ENCODE results near the gene LLPH. TPM values are rescaled to one million over a fixed set of nuclear protein-coding genes. Genes with fewer than 3 reads are reported as not detected.

The LLPH gene
- total and polyA plus RNA-seq, 12 donors, result 5.5 to 145 (median 33.3) TPM

DNA sequence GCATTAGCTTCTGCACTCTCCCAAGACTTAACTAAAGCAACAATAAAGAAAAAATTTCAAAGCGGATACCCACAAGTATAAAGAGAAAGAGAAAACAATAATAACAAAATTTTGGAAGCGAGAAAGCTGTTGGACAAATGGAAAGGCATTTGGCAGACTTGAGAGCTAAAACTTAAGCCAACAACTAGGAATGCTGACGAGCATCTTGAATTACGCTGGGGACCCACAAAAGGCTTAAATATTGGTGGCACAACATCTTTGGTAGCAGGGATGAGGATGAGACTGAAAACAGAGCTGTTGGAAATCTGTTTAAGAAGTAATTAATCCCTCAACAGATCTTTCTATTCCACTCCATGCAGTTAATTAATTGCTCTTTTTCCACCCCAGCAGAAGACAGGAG, 49.8 kb downstream of the LLPH start:
- no peaks in the 10 kb centered on the region for H3K4me1 ChIP-seq (replicated peaks in 1 of 2)
- TF ChIP-seq, protein P1, sequence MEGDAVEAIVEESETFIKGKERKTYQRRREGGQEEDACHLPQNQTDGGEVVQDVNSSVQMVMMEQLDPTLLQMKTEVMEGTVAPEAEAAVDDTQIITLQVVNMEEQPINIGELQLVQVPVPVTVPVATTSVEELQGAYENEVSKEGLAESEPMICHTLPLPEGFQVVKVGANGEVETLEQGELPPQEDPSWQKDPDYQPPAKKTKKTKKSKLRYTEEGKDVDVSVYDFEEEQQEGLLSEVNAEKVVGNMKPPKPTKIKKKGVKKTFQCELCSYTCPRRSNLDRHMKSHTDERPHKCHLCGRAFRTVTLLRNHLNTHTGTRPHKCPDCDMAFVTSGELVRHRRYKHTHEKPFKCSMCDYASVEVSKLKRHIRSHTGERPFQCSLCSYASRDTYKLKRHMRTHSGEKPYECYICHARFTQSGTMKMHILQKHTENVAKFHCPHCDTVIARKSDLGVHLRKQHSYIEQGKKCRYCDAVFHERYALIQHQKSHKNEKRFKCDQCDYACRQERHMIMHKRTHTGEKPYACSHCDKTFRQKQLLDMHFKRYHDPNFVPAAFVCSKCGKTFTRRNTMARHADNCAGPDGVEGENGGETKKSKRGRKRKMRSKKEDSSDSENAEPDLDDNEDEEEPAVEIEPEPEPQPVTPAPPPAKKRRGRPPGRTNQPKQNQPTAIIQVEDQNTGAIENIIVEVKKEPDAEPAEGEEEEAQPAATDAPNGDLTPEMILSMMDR (IDR thresholded peaks at IDR 0.05), result no peak
- TF ChIP-seq POLR2A (IDR thresholded peaks at IDR 0.05), result no peak
- no peak overlapping the region for H3K27ac ChIP-seq
- no peak overlapping the region for H3K4me3 ChIP-seq
- intact Hi-C loops (cut with DNase I), result loop anchor here in 1 of 2 donors (10.0 kb wide), 1 partner anchor 486 kb away; no protein-coding TSS in a partner anchor
- 76 to 85% (median 83%) methylated on average over 4 of the region's 4 CpGs for WGBS, 4 donors
- H3K9me3 ChIP-seq (replicated peaks in 1 of 3), result no peaks in the 10 kb centered on the region
- H3K36me3 ChIP-seq (replicated peaks in 1 of 2), result no peaks in the 10 kb centered on the region
- no peaks in the 10 kb centered on the region for H3K27me3 ChIP-seq
- DNase-seq, result no peak

DNA sequence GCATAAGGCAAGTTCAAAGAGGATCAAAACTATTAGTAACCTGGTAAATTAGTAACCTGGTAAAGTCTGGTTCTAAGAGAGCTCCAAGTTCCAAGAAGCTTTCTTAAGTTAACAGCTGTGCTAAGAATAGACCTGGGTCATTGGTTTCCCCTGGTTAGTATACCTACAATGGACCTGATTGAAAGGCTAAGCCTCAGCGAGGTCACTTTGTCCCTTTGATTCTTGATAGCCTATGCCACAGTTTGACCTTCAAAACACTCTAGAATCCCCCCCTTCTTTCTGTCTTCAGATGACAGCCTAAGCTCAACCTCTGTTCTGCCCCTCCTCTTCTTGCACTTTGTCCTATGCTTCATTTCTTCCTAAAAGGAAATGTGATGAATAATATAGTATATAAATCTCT, 53.0 kb downstream of the LLPH start:
- H3K27ac ChIP-seq, result no peak overlapping the region
- no peaks in the 10 kb centered on the region for H3K36me3 ChIP-seq (replicated peaks in 1 of 2)
- intact Hi-C loops (cut with DNase I), result no loop called here
- no peak for DNase-seq
- no peaks in the 10 kb centered on the region for H3K9me3 ChIP-seq (replicated peaks in 1 of 3)
- H3K4me3 ChIP-seq, result no peak overlapping the region
- H3K27me3 ChIP-seq, result no peaks in the 10 kb centered on the region
- TF ChIP-seq POLR2A (IDR thresholded peaks at IDR 0.05), result no peak
- TF ChIP-seq, protein P1 (IDR thresholded peaks at IDR 0.05), result no peak
- 67 to 100% (median 68%) methylated on average over 1 of the region's 1 CpG for WGBS, 4 donors
- no peaks in the 10 kb centered on the region for H3K4me1 ChIP-seq (replicated peaks in 1 of 2)

DNA sequence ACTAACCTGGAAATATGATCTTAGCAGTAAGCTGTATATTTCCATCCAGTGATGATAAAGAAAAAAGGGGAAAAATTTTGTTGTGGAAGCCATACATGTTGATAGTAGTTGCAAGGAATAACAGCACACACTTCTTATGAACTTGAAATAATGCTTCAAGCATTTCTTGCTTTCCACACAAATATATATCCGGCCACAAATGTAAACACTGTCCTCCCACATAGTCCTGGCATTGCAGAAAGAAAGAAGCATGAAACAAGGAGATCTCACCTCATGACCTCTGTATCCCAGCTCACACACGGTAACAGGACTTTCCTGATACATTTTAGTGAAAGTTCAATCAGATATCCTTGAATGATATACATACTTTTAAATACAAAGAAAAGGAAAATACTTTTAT, 56.0 kb downstream of the LLPH start:
- WGBS, 4 donors, result 64 to 72% (median 71%) methylated on average over 2 of the region's 2 CpGs
- intact Hi-C loops (cut with DNase I), result no loop called here
- Histone ChIP-seq H3K27ac (no peak overlapping the region), H3K36me3 (replicated peaks in 1 of 2) (no peaks in the 10 kb centered on the region), H3K4me3 (no peak overlapping the region), H3K9me3 (replicated peaks in 1 of 3) (no peaks in the 10 kb centered on the region), H3K27me3 (no peaks in the 10 kb centered on the region), H3K4me1 (replicated peaks in 1 of 2) (no peaks in the 10 kb centered on the region)
- DNase-seq, result no peak
- TF ChIP-seq POLR2A (IDR thresholded peaks at IDR 0.05), result no peak

DNA sequence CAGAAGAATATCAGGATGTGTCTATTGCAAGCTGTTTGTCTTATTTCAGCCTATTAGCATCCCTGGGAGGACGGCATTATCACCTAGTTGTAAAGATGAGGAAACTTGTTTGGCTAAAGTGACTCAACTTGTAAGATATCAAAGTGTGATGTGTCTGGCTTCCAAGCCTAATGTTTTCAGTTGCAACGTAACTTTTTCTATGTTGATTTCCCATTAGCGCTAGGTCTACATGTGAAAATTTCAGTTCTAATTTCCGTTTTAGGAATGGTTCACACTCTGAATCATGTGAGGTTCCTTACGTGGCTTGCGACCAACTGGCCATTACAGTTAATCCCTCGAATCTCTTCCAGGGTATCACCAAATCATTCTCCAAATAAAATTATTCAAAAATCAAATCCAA, 58.0 kb downstream of the LLPH start:
- Histone ChIP-seq H3K9me3 (replicated peaks in 1 of 3) (no peaks in the 10 kb centered on the region), H3K27me3 (no peaks in the 10 kb centered on the region), H3K4me3 (no peak overlapping the region), H3K4me1 (replicated peaks in 1 of 2) (no peaks in the 10 kb centered on the region), H3K36me3 (replicated peaks in 1 of 2) (no peaks in the 10 kb centered on the region), H3K27ac (no peak overlapping the region)
- WGBS, 4 donors, result 83 to 90% (median 86%) methylated on average over 7 of the region's 7 CpGs
- no peak for TF ChIP-seq POLR2A (IDR thresholded peaks at IDR 0.05)
- TF ChIP-seq, protein P1 (IDR thresholded peaks at IDR 0.05), result no peak
- intact Hi-C loops (cut with DNase I), result no loop called here
- no peak for DNase-seq

DNA sequence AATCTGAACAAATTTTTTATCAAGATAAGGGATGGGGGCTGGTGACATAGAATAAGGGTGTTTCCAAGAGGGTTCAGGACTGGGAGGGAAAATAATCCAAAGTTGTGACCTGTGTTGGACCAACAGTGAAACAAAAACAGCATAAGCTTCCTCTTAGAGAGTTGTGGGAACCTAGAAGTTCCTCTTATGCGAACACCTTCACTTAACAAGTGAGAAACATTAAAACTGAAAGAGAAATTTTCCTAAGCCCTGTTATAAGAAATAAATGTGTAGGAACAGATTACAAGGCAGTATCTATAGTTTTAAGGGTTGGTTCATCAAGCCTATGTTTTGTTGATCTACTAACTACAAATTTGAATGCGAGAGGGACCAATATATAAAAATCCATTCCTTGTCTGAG, 58.4 kb downstream of the LLPH start:
- no peak for DNase-seq
- 74 to 87% (median 80%) methylated on average over 2 of the region's 2 CpGs for WGBS, 4 donors
- H3K9me3 ChIP-seq (replicated peaks in 1 of 3), result no peaks in the 10 kb centered on the region

More for the DNA sequence above, 58.4 kb downstream of the LLPH start:
- no peaks in the 10 kb centered on the region for H3K27me3 ChIP-seq
- no peak overlapping the region for H3K4me3 ChIP-seq
- H3K4me1 ChIP-seq (replicated peaks in 1 of 2), result no peaks in the 10 kb centered on the region
- H3K36me3 ChIP-seq (replicated peaks in 1 of 2), result no peaks in the 10 kb centered on the region
- no peak overlapping the region for H3K27ac ChIP-seq
- intact Hi-C loops (cut with DNase I), result no loop called here
- TF ChIP-seq, protein P1 (IDR thresholded peaks at IDR 0.05), result no peak
- TF ChIP-seq POLR2A (IDR thresholded peaks at IDR 0.05), result no peak
